Activated T-cell treated with anti-CD3 and anti-CD28 coated beads, Interleukin-2, amount 50 U/mL, for 72 hours (primary cell): ENCODE data around the gene TYW5. TPM values are rescaled to one million over a fixed set of nuclear protein-coding genes. Genes with fewer than 3 reads are reported as not detected.
"Not testable (repeated sequence)": the region's sequence is repeated elsewhere in the genome, so short reads cannot be mapped to it uniquely, and the experiment has no call there.

Source experiments
- ATAC-seq, 2 donors: fragments of 150-1000 bp; cut with Tn5 transposase; replicated peaks in 1 of 2; 2 replicates each; pipeline ENCODE4 v1.10.0; 2021; ENCODE audit warnings: moderate library complexity in 2 of 2, mild to moderate bottlenecking in 1 of 2
- DNase-seq, 2 donors: peaks; one replicate each; pipeline ENCODE4 v3.0.0; 2021 to 2022; ENCODE audit warnings: mixed read lengths in 1 of 2
- H3K27ac Mint-ChIP-seq: one replicate; pipeline ENCODE4 v1.8.0; 2022; ENCODE audit warnings: mild to moderate bottlenecking, moderate library complexity, mixed read lengths
- H3K27me3 Mint-ChIP-seq: one replicate; pipeline ENCODE4 v1.8.0; 2022; ENCODE audit warnings: low read depth, mixed read lengths
- H3K36me3 Mint-ChIP-seq, 2 donors: one replicate each; pipeline ENCODE4 v1.8.0; 2022; ENCODE audit warnings: mixed read lengths in 2 of 2, mild to moderate bottlenecking in 1 of 2; ENCODE audit not compliant: insufficient read depth in 2 of 2
- H3K4me1 Mint-ChIP-seq: one replicate; pipeline ENCODE4 v1.8.0; 2022; ENCODE audit warnings: low read depth, mixed read lengths
- H3K4me3 Mint-ChIP-seq, 2 donors: one replicate each; pipeline ENCODE4 v1.8.0; 2022; ENCODE audit warnings: mild to moderate bottlenecking in 2 of 2, mixed read lengths in 2 of 2, moderate library complexity in 2 of 2
- H3K9me3 Mint-ChIP-seq, 2 donors: one replicate each; pipeline ENCODE4 v1.8.0; 2022; ENCODE audit warnings: mixed read lengths in 2 of 2
- total RNA-seq, 2 donors: library from RNA; stranded (reverse); gene quantifications; one replicate each; pipeline ENCODE4 v1.2.3, GENCODE V29; 2022

Gene TYW5
- total RNA-seq, 2 donors from 2014 or later, result 13.3 to 14.7 TPM

- no peaks in the 10 kb centered on the region for H3K9me3 Mint-ChIP-seq
- peaks cover 8% of the 10 kb centered on the region for H3K4me1 Mint-ChIP-seq
- ATAC-seq (no peak), DNase-seq (no peak)
- no peaks in the 10 kb centered on the region for H3K27me3 Mint-ChIP-seq
- peak overlapping the region; percentile 93 for H3K27ac Mint-ChIP-seq
- H3K4me3 Mint-ChIP-seq, result no peak overlapping the region
- peaks cover 4 to 16% of the 10 kb centered on the region in 2 donors for H3K36me3 Mint-ChIP-seq
Observed at GRCh38 chr2:199928626-199929025, 26.7 kb downstream of the TYW5 start.

GRCh38 chr2:199928226-199928625 lies 27.1 kb downstream of the TYW5 start:
- Mint-ChIP-seq H3K27ac (peak overlapping the region; percentile 93), H3K36me3 (peaks cover 4 to 16% of the 10 kb centered on the region in 2 donors), H3K27me3 (no peaks in the 10 kb centered on the region), H3K9me3 (no peaks in the 10 kb centered on the region), H3K4me1 (peaks cover 8% of the 10 kb centered on the region), H3K4me3 (no peak overlapping the region)
- DNase-seq (no peak), ATAC-seq (no peak)

GRCh38 chr2:199926806-199927205 lies 28.5 kb downstream of the TYW5 start:
- Mint-ChIP-seq H3K36me3 (peaks cover 6 to 11% of the 10 kb centered on the region in 2 donors), H3K27me3 (no peaks in the 10 kb centered on the region)

GRCh38 chr2:199923924-199924323 lies 31.4 kb downstream of the TYW5 start:
- peak in 1 of 2 donors; percentile 39 for ATAC-seq
- Mint-ChIP-seq H3K4me1 (peaks cover 21% of the 10 kb centered on the region), H3K9me3 (no peaks in the 10 kb centered on the region), H3K27ac (peak overlapping the region; percentile 60), H3K4me3 (no peak overlapping the region), H3K36me3 (peaks cover 6 to 12% of the 10 kb centered on the region in 2 donors), H3K27me3 (no peaks in the 10 kb centered on the region)
- no peak for DNase-seq

More at GRCh38 chr2:199926806-199927205, 28.5 kb downstream of the TYW5 start:
- Mint-ChIP-seq H3K27ac (no peak overlapping the region), H3K9me3 (no peaks in the 10 kb centered on the region), H3K4me3 (no peak overlapping the region), H3K4me1 (peaks cover 21% of the 10 kb centered on the region)
- DNase-seq, result no peak
- no peak for ATAC-seq

- peaks cover 10 to 17% of the 10 kb centered on the region in 2 donors for H3K36me3 Mint-ChIP-seq
- no peak overlapping the region for H3K4me3 Mint-ChIP-seq
- H3K27me3 Mint-ChIP-seq, result no peaks in the 10 kb centered on the region
- H3K4me1 Mint-ChIP-seq, result peaks cover 21% of the 10 kb centered on the region
- no peaks in the 10 kb centered on the region for H3K9me3 Mint-ChIP-seq
- DNase-seq, result no peak
- H3K27ac Mint-ChIP-seq, result no peak overlapping the region
- ATAC-seq, result no peak
Observed at GRCh38 chr2:199922856-199923255, 32.4 kb downstream of the TYW5 start.

- Mint-ChIP-seq H3K9me3 (peaks cover 0 to 9% of the 10 kb centered on the region in 2 donors), H3K27me3 (no peaks in the 10 kb centered on the region), H3K4me1 (peaks cover 20% of the 10 kb centered on the region), H3K27ac (no peak overlapping the region), H3K4me3 (no peak overlapping the region), H3K36me3 (peaks cover 24 to 41% of the 10 kb centered on the region in 2 donors)
- ATAC-seq (no peak), DNase-seq (no peak)
Observed at GRCh38 chr2:199916980-199917379, 38.3 kb downstream of the TYW5 start.

GRCh38 chr2:199914372-199914958 lies 40.8 kb downstream of the TYW5 start:
- H3K36me3 Mint-ChIP-seq, result peaks cover 27 to 41% of the 10 kb centered on the region in 2 donors
- ATAC-seq (no peak), DNase-seq (no peak)
- peak overlapping the region; percentile 20 to 50 for H3K4me3 Mint-ChIP-seq
- H3K27ac Mint-ChIP-seq, result peak overlapping the region; percentile 30
- no peaks in the 10 kb centered on the region for H3K27me3 Mint-ChIP-seq
- peaks cover 27% of the 10 kb centered on the region for H3K4me1 Mint-ChIP-seq
- H3K9me3 Mint-ChIP-seq, result peaks cover 0 to 9% of the 10 kb centered on the region in 2 donors

GRCh38 chr2:199912553-199913114 lies 42.7 kb downstream of the TYW5 start:
- peak overlapping the region; percentile 94 to 95 for H3K4me3 Mint-ChIP-seq
- H3K27me3 Mint-ChIP-seq, ATAC-seq, DNase-seq, H3K9me3 Mint-ChIP-seq: not testable (repeated sequence)
- H3K36me3 Mint-ChIP-seq, result peaks cover 22 to 33% of the 10 kb centered on the region in 2 donors
- H3K27ac Mint-ChIP-seq, result peak overlapping the region; percentile 35
- peaks cover 27% of the 10 kb centered on the region for H3K4me1 Mint-ChIP-seq

- peaks cover 27% of the 10 kb centered on the region for H3K4me1 Mint-ChIP-seq
Observed at GRCh38 chr2:199911877-199912161, 43.5 kb downstream of the TYW5 start.

GRCh38 chr2:199911052-199911876 lies 44.0 kb downstream of the TYW5 start, which contains the start of gene C2orf69:
C2orf69 (plus strand) TSS chr2:199911293; CDS start chr2:199911439, 146 bp downstream.
- Mint-ChIP-seq H3K27ac (peak within 1 kb of the TSS; percentile 90), H3K9me3 (peaks cover 0 to 3% of the 10 kb centered on the region in 2 donors), H3K4me3 (peak within 1 kb of the TSS; percentile 94 to 95), H3K36me3 (peaks cover 11 to 21% of the 10 kb centered on the region in 2 donors), H3K4me1 (peaks cover 27% of the 10 kb centered on the region), H3K27me3 (peaks cover 9% of the 10 kb centered on the region)
- ATAC-seq, result peak; percentile 91 to 93
- DNase-seq, result peak; percentile 91 to 93

More at GRCh38 chr2:199911877-199912161, 43.5 kb downstream of the TYW5 start:
- DNase-seq (no peak), ATAC-seq (no peak)
- Mint-ChIP-seq H3K36me3 (peaks cover 16 to 25% of the 10 kb centered on the region in 2 donors), H3K27ac (peak overlapping the region; percentile 90), H3K27me3 (peaks cover 4% of the 10 kb centered on the region), H3K9me3 (peaks cover 0 to 4% of the 10 kb centered on the region in 2 donors), H3K4me3 (peak overlapping the region; percentile 94 to 95)

- Mint-ChIP-seq H3K4me3 (peak overlapping the region; percentile 94 to 95), H3K4me1 (peaks cover 27% of the 10 kb centered on the region), H3K27me3 (peaks cover 9% of the 10 kb centered on the region), H3K36me3 (peaks cover 6 to 13% of the 10 kb centered on the region in 2 donors), H3K9me3 (no peaks in the 10 kb centered on the region), H3K27ac (peak overlapping the region; percentile 83)
- no peak for DNase-seq
- no peak for ATAC-seq
Observed at GRCh38 chr2:199910338-199911051, 44.8 kb downstream of the TYW5 start.

GRCh38 chr2:199907008-199907714 lies 48.1 kb downstream of the TYW5 start:
- Mint-ChIP-seq H3K27ac (no peak overlapping the region), H3K4me3 (no peak overlapping the region), H3K36me3 (peaks cover 4% of the 10 kb centered on the region in 2 donors), H3K9me3 (no peaks in the 10 kb centered on the region), H3K27me3 (peaks cover 16% of the 10 kb centered on the region), H3K4me1 (peaks cover 7% of the 10 kb centered on the region)
- DNase-seq (no peak), ATAC-seq (no peak)
